ENCODE results near the gene FAM13A.

The FAM13A gene

DNA sequence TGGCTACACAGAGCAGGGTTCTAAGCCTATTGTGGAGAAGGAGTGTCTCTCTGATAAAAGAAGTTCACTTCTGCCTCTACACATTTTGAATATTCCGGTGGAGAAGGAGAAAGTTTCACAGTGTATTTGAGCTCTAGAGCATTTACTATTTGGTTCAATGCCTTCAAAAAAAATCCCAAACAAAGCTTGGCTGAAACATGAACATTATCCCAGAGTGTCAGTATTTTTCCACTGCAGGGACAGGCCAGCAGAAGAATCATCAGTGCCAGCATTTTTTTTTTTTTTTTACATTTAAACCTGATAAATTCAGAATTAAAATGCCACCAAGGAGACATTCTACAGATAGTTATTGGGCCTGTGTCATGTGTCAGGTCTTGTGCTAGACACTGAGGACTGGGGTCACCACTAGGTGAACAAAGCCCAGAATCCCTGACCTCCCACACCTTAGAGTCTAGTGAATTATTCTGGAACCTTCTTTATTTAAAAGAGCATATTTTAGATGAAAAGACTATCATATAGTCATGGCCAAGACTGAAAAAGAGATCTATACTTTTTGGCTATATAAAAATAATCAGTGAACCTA, 311.3 kb downstream of the FAM13A start:
- DNase-seq (ENCODE audit: low read depth), result no peak

DNA sequence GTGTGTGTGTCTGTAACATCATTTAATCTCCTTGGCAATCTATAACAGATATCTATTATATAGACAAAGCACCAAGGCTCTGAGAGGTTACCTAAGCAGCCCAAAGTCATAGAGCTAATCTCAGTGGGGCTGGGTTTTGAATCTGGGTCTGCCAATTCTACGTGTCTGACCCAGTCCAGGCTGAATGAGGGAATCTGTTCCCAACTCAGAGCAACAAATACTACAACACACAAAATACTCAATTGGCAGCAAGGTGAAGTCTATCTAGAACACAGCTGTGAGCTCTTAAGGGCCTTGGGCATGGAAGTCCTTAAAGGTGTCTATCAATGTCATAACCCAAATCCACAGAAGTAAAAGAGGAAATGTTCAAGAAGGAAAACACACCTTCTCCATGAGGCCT, 311.8 kb downstream of the FAM13A start:
- no peak for DNase-seq (ENCODE audit: low read depth)

- DNase-seq (ENCODE audit: low read depth), result no peak
Observed at GRCh38 chr4:88744609-88745008, 312.4 kb downstream of the FAM13A start.

DNA sequence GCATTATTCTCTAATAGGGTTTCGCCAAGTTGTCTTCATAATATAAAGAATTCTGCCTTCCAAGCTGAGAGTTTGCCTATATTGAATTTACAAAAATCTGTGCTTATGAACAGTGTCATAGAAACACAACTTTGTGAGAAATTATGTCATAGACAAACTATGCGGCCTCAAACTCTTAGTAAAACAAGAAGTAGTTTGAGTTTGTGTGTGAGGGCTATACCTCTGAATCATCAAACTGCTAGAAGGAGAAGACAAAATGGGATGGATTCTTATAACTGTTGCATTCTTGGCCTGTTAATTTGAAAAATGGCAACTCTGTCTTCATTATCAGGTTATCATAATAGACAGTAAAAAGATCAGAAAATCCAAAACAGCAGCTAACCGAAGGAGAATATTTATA, 313.3 kb downstream of the FAM13A start:
- peak; percentile 79 for DNase-seq (ENCODE audit: low read depth)

- no peak for DNase-seq (ENCODE audit: low read depth)
Observed at GRCh38 chr4:88742561-88742960, 314.4 kb downstream of the FAM13A start.

DNA sequence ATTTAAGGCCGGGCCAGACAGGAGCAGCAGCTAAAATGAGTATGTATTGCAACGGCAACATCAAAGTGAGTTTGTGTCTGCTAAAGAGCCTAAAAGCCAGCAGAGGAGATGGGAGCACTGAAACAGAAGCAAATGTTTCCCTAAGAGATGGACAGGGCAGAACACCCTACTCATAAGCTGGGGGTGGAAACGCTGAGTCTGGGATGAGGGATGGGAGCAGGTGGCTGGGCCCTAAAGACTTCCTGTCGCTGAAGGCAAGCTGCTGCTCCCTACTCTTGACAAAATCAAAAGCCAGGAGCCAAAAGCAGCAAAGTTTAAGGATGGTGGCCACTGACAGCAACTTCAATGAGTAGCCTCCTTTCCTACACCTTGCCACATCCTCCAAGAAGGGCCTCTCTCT, 318.8 kb downstream of the FAM13A start:
- no peak for DNase-seq (ENCODE audit: low read depth)

DNA sequence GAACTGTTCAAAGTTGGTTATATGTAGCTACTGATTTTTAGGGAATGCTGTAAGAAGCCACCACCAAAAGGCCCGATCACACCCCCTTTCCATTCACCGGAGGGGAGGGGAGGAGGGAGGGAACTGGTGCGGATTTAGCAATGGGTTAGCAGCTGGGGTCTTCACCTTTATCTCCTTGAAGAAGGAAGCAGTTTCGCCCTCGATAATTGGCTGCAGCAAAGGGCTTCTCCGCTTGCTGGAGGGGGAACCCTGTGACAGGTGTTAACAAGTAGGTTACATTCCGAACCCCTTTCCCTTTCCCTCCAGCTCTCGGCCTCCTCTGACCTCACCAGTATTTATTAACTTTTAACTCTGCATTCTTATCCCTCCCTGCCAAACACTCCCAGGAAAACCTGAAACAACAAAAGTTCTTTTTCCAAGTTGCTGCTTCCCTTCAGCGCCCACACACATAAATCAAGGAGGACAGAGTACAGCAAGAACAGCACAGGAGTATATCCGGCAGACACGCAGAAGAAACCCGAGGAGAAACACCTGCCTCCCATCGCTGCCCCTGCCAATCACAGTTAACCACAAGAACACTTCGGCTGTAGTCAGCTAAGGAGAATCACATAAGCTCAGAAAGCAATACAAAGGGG, 319.6 kb downstream of the FAM13A start:
- peak; percentile 85 for DNase-seq (ENCODE audit: low read depth)

GRCh38 chr4:88736264-88736663, 320.7 kb downstream of the FAM13A start:
- no peak for DNase-seq (ENCODE audit: low read depth)

DNA sequence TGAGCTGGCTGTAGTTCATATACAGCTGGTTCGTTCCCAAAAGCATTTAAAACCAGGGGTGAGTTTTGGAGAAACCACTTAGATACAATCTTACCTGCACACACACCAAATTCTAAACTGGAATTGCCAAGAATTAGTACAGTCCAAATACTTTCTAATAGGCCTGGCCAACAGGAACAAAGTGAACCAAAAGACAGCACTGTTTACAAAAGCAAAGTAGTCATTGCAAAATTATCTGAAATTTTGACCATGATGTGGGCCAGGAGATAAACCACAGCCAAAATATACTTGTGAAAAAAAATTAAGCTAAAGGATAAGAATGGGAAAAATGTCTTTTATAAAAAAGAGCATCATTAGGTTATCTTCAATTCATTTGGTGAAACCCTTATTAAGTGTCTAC, 321.4 kb downstream of the FAM13A start:
- DNase-seq (ENCODE audit: low read depth), result no peak

DNA sequence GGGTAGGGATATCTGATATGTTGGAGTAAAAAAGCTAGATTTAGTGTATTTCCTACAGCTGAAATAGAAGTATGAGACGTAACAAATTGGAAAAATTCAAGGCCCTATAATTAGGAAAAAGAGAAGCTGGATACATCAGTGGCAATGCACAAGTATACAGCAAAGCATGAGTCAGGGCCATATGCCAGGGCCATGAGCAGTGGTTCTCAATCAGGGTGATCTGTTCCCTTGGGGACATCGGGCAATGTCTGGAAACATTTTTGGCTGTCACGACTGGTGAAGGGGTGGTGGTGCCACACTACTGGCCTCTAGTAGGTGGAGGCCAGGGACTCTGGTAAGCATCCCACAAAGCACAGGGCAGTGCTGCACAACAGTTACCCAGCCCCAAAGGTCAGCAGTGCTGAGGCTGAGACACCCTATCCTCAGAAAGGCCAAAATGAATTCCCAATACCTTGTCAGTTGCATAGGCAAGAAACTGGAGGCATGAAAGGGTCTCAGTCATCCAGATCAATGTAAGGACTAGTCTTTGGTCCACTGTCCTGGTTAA, 322.5 kb downstream of the FAM13A start:
- no peak for DNase-seq (ENCODE audit: low read depth)

GRCh38 chr4:88732714-88733368, 324.1 kb downstream of the FAM13A start:
- no peak for DNase-seq (ENCODE audit: low read depth)

GRCh38 chr4:88731381-88731780, 325.6 kb downstream of the FAM13A start:
- DNase-seq (ENCODE audit: low read depth), result no peak

- no peak for DNase-seq (ENCODE audit: low read depth)
Observed at GRCh38 chr4:88730811-88731210, 326.2 kb downstream of the FAM13A start.

- DNase-seq (ENCODE audit: low read depth), result no peak
Observed at GRCh38 chr4:88729146-88729760, 327.7 kb downstream of the FAM13A start.

GRCh38 chr4:88728146-88728545, 328.8 kb downstream of the FAM13A start:
- peak; percentile 24 for DNase-seq (ENCODE audit: low read depth)

- no peak for DNase-seq (ENCODE audit: low read depth)
Observed at GRCh38 chr4:88725986-88726385, 331.0 kb downstream of the FAM13A start.

DNA sequence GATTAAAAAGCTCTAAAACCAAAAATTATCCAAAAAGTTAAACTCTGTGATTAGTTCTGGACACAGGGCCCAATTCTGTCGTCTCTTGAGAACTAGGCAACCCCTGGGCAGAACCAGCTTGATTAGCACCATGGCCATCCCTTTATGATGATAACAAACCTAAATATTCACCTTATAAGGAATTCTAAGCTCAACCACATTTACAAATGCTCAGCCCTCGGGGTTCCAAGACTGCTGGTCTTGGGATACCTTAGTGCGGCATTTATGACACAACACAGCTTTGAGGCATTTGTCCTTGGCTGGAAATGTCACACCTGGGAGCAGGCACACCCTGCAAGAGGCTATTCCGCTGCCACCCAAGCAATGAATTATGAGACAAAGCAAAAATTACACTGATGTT, 331.8 kb downstream of the FAM13A start:
- DNase-seq (ENCODE audit: low read depth), result no peak

DNA sequence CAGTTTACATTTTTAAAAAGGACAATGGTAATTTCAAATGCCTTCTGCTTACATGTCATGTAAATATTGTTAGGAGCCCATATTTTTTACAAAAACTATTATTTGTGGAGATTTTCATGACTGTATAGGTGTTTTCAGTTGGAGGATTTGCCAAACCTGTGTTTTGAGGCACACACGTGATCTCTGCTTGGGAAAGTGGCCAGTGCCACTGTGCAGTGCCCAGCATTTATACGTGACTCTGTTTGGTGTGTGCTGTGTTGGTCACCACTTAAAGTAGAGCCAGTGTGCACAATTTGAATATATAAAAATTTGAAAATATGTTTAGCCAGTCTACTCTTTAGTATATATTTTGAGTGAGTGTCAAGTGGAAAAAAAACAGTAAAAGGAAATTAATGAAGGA, 332.6 kb downstream of the FAM13A start:
- DNase-seq (ENCODE audit: low read depth), result no peak

GRCh38 chr4:88722828-88723227, 334.2 kb downstream of the FAM13A start:
- DNase-seq (ENCODE audit: low read depth), result no peak

GRCh38 chr4:88722276-88722780, 334.7 kb downstream of the FAM13A start:
- no peak for DNase-seq (ENCODE audit: low read depth)

DNA sequence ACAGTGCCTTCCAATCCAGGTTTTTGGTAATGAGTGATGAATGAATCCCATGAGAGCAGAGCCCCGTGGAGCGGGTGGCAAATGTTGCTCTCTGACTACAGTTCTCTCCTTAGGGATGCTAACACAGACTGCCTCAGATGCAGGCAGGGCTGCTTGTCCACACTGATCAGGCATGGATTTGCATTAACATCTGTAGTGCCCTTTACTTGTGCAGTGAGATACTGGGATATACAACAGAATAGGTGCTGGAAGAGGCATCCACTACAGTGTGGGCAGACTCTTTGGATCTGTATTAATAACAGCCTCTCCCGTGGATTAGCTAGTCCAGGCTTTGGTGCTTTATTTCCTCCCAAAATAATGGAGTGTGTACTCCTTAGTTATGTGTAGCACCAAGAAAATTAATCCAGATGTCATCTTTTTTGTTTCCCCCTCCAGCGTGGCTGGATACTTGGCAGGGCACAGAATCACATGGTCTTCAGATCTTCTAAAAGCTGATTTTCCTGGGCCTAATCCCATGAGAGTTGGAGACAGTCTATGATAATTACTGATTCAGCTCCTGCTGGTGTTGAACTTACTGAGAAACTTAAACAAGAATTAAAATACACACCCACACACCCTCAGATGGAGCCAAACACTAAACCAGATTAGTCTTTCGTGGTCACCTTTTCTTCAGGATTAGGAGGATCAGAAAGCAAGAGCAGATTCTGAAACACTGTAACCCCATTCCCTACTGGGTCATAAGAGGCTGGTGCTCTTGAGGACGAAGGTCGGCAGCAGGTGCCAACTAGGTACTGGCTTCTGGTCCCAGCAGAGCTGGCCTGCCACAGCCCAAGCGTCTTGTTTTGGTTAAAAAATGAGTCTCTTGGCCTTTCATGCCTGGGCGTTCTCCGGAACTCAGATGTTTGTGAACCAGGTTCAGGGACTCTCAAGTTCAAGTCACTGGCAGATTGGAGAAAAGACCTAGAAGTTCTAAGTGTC, 336.2 kb downstream of the FAM13A start:
- DNase-seq (ENCODE audit: low read depth), result no peak

GRCh38 chr4:88719381-88719780, 337.6 kb downstream of the FAM13A start:
- no peak for DNase-seq (ENCODE audit: low read depth)
